Skeletal muscle cell (primary cell): Measurements from ENCODE around the gene C1orf35.

Source experiments
- DNase-seq: peaks from one replicate; pipeline ENCODE4 v3.0.0-alpha.2; 2010; ENCODE audit warnings: low read depth
- H3K4me3 ChIP-seq: 2 replicates; pipeline ENCODE4 v1.5.1; 2011; ENCODE audit warnings: low read depth, mild to moderate bottlenecking, control low read depth, low read length, moderate library complexity

C1orf35 gene

DNA sequence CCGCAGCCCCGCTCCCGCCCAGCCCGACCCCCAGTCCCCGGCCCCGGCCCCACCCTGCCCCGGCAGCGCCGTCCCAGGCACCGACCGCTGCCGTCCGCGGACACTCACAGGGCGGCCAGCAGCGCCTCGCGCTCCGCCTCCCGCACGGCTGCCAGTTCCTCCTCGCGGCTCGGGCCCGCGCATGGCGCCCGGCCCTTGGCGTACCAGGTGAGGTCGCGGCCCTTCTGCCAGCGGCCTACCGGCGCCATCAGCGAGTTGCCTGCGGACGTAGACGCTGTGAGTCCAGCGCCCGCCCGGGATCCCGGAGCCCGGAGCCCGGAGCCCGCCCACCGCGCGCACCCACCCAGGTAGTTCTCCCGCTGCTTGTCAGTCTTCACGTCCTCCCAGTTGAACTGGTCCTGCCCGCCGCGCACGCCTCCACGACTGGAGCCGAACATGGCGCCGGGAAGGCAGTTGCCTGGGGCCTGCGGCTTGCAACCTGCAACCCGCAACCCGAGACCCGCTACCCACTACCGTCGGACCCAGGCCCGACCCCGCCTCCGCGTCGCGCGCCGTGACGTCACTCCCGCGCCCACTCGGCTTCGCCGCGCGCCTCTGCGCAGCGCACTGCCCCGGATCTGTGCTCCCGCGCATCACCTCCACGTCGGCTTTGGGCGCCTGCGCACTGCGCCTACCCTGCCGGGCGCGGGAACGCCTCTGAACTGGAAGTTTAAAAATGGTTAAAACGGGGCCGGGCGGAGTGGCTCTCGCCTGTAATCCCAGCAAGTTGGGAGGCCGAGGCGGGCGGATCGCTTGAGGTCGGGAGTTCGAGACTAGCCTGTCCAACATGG, at the start of gene C1orf35:
Gene C1orf35 (minus strand): TSS at position 535 of the 830 bp plus-strand sequence. CDS start 98 bp downstream, at position 437.
- peak; percentile 56 for DNase-seq

DNA sequence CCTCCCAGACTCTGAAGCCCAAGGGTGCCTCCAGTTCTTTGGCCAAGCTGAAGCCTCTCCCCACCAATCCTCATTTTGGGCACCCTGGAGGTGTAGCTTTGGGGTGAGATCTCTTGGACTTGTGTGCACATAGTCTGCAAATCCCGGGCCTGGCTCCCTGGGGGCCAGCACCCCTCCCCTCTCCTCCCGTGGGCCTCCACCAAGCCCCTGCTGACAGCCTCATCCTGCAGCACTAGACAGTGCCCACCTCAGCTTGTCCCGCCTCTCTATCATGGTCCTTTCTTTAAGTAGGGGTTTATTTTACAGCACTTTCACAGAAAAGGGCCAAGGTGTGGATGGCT, 49.8 kb upstream of the C1orf35 start:
- H3K4me3 ChIP-seq = no peak overlapping the region
- DNase-seq = no peak

More for the DNA sequence above, at the start of gene C1orf35:
- H3K4me3 ChIP-seq = peak within 1 kb of the TSS; percentile 81

DNA sequence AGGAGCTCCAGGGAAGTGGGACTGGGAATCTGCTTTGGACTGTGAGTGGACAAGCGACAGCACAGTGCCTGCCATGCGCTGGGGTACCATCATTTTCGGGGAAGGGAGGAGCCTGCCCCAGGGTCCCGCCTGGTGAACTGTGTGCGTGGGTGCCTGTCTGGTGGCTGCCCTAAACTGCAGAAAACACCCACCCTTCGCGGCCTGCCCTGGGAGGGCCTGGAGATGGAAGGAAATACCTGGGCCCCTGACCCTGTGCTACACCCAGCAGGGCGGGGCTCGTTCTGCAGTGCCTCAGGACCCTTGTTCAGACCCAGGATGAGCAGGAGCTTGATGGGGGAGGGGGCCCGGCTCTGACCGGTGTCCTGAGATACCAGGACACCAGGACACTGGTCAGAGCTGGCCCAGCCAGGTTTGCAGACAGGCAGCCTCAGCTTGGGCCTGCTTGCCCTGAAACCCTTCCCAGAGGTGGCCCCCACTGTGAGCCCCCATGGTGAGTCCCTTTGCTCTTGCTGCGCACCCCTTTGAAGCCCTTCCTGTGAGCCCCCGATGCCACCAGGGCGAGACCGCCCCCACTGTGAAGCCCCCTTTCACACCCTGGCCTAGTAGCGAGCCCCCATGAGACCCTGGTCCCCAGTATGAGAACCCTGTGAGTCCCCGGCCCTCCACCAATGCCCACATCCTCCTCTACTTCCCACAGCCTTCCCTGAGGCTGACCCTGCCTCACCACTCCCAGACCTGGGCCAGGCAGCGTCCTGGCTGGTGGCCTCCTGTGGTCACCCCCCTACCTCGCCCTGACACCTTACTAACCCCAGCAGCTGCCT, 49.2 kb upstream of the C1orf35 start:
- H3K4me3 ChIP-seq = no peak overlapping the region
- no peak for DNase-seq

DNA sequence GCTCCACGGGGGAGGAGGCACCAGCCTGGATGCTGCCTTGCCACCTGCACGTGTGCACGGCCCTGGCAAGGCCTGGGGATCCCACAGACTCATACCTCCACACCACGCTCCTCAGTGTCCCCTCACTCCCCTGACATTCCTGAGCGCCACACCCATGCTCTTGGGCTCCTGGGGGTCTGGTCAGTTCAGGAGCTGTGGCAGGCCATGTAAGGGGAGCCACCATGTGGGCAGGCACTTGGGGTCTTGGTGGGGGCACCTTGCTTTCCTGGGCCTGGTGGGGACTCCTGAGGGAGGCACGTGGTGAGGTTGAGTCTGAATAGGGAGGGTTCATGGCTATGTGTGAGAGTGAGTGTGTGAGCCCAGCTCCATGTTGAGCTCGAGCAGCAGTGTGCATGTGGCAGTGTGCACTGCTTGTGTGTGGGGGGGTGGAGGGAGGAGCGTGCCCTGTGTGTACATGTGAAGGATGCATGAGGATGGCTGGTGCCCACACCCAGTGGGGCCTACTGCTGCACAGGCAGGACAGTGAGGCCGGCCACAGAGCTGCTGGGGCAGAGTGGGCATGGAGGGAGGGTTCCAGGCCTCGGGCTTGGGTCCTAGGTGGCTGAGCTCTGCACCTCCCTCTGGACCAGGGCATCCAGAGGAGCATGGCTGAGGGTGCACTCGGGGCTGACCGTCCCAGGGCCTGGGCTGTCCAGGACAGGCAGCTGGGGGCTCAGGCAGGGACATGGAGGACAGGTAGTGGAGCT, 48.2 kb upstream of the C1orf35 start:
- no peak overlapping the region for H3K4me3 ChIP-seq
- DNase-seq = no peak

DNA sequence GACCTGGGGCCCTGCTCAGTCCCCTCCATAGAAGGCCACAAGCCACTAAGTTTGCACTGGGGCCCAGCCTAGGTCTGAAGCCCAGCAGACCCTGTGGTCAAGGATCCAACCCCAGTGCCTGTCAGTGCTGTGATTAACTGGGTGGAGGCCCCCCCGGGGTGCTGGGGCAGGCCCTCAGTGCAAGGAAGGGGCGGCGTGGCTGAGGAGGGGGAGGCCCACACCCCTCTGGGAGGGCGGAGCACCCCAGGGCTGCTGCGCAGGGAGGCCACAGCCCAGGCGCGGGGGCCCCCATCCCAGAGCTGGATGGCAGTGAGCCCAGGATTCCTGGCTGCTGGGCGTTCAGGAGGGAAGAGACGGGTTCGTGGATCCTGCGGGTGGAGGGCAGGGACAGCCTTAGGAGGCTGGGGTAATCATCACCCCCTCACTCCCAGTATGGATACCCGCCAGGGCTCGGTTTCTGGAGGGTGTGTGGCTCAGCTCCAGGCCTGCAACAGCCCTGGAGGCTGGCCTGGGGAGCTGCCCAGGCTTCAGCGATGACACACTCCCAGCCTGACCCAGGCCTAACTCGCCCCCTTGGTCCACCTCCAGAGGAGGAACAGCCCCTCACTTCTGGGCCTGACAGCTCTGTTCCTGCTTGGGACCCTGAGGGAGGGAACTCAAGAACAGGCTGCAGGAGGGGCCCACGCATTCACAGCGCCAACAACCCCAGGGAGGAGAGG, 47.5 kb upstream of the C1orf35 start:
- DNase-seq = peak; percentile 76
- no peak overlapping the region for H3K4me3 ChIP-seq

DNA sequence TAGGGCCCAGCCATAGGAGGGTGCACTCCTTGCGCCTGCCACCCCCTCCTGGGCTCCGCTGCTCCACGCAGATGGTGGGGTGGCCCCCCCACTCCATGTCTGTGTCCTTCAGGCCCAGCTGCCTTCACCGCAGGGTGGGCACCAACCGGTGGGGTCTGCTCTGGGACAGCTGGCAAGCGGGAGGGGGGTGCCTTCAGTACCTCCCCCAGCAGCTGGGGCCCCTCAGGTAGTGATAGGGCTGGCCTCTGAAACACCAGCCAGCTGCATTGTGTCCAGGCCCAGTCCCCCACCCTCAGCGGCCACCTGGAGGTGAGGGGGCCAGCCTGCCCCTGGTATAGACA, 47.0 kb upstream of the C1orf35 start:
- no peak for DNase-seq
- H3K4me3 ChIP-seq = no peak overlapping the region

DNA sequence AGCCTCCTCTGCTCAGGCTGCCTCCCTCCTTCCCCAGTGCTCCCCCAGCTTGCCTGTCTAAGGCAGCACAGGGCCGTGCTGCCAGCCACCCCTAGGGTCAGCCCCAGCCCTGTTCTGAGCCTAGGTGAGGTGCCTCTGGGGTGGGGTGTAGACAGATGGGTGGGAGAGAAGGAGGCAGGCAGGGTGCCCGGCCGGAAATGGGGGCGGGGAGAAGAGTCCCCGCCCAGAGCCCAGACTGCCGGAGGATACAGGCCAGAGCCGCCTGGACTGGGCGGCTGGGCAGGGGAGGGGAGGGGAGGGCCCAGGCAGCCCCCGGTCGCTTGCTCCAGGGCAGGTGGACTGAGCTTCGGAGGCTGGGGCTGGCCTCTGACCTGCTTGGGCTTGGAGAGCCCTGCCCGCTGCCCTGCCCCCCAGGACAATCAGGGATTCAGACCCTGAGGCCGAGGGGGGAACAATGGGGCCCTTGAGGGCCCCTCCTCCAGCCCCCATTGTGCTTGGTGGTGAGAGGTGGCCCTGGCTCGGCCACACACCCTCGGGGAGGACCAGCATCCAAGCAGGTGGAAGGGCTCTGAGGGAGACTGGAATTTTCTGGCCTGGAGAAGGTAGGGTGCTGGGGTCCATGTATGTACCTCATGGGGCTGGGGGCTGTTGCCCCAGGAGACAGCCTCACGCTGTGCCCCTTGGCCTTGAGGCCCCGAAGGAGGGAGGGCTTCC, 46.4 kb upstream of the C1orf35 start, which contains the start of gene GJC2:
Gene GJC2 (plus strand): TSS at position 525 of the 714 bp plus-strand sequence. CDS start 7,829 bp downstream, outside the sequence.
- no peak for DNase-seq
- no peak within 1 kb of the TSS for H3K4me3 ChIP-seq

DNA sequence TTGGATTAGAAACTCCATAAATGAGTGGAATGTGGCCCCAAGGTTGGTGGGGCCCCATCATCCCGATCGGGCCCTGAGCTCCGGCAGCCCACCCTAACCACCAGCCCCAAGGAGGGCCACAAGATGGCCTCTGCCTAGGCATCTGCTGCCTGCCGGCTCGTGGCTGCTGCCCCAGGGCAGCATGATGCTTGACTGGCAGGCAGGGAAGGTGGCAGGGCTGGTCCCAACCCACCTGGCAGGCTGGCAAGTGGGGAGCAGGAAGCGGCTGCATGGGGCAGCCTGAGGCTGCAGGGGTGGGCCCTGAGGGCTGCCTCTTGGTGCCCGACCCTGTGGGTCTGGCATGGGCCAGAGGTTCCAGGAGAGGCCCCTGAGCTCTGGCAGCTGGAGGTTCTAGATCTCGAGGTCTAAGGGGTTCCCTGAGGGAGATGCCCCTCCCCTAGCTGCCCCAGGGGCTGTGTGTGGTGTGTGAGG, 45.8 kb upstream of the C1orf35 start:
- no peak for DNase-seq
- no peak overlapping the region for H3K4me3 ChIP-seq

DNA sequence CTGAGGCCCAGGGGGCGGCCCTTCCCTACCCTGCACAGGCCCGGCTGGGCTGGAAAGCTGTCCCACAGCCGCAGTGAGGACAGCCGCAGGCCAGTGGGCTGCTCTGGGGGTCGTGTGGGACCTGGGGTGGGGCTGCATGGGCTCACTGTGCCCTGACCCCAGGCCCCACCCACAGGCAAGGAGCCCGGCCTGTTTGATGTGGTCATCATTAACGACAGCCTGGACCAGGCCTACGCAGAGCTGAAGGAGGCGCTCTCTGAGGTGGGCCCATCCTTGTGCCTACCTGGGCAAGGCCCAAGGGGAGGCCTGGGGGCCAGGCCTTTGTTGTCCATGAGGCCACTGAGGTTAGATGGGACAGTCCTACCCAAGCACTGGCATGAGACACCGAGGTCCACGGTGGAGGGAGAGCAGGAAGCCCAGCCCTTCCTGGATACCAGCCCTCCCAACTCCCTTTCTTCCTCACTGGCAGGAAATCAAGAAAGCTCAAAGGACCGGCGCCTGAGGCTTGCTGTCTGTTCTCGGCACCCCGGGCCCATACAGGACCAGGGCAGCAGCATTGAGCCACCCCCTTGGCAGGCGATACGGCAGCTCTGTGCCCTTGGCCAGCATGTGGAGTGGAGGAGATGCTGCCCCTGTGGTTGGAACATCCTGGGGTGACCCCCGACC, 45.2 kb upstream of the C1orf35 start:
- no peak overlapping the region for H3K4me3 ChIP-seq
- no peak for DNase-seq

DNA sequence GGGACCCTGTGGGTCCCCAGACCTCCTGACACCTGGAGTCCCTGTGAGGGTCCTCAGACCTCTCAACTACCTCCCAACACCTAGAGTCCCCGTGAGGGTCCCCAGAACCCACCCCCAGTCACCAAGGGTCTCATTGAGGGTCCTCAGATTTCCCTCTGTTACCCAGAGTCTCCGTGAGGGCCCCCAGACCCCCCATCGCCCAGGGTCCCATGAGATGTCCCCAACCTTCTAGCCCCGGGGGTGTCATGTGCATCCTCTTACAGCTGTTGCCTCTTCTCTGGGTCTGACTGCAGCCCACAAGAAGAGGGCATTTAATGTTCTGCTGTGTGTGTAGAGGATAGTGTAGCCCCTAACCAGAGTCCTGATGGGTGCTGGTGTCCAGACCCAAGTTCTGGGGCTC, 44.6 kb upstream of the C1orf35 start:
- no peak for DNase-seq

DNA sequence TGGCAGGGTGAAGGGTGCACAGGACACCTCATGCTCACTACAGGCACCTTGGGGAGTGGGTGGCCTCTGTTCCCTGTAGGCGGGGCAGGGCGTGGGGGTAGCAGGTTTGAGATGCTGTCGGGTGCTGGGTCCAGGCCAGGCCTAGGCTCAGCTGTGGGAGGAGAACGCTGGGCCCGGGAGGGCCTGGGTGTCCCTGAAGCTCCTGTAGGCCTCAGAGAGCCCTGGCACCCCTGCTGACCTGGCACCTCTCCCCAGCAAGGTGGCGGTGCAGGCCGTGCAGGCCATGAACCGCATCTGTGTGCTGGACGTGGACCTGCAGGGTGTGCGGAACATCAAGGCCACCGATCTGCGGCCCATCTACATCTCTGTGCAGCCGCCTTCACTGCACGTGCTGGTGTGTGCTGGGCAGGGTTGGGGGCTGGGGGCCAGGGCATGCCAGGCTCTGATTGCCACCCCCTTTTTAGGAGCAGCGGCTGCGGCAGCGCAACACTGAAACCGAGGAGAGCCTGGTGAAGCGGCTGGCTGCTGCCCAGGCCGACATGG, 44.1 kb upstream of the C1orf35 start:
- no peak overlapping the region for H3K4me3 ChIP-seq
- DNase-seq = no peak

More for the DNA sequence above, 44.6 kb upstream of the C1orf35 start:
- H3K4me3 ChIP-seq = no peak overlapping the region

DNA sequence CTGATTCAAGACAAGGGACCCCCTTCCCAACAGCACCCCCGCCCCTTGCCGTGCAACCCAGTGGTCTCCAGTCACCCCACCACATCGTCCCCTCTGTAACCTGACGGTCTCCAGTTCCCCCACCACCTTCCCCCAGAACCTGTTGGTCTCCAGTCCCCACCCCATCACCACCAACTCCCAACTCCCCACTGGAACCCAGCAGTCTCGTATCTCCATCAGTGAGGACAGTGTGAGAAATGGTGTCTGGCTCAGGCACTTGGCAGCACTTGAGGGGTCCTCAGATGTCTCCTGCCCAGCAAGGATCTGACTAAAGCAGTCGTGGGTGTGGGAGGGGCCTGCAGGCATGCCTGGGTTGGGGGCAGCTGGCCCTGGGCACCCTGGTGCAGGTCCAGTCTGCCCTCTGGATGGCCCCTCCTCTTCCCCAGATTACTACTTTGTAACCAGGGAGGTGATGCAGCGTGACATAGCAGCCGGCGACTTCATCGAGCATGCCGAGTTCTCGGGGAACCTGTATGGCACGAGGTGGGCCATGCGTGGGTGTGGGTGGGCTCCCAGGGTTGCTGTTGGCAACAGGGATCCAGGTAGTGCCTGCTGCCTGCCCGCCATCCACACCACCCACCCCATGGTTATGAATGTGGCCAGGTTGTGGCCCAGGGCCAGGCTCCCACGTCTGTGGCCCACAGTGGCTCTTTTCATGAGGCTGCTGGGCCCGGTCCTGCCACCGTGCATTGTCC, 43.5 kb upstream of the C1orf35 start:
- no peak for DNase-seq
- no peak overlapping the region for H3K4me3 ChIP-seq

DNA sequence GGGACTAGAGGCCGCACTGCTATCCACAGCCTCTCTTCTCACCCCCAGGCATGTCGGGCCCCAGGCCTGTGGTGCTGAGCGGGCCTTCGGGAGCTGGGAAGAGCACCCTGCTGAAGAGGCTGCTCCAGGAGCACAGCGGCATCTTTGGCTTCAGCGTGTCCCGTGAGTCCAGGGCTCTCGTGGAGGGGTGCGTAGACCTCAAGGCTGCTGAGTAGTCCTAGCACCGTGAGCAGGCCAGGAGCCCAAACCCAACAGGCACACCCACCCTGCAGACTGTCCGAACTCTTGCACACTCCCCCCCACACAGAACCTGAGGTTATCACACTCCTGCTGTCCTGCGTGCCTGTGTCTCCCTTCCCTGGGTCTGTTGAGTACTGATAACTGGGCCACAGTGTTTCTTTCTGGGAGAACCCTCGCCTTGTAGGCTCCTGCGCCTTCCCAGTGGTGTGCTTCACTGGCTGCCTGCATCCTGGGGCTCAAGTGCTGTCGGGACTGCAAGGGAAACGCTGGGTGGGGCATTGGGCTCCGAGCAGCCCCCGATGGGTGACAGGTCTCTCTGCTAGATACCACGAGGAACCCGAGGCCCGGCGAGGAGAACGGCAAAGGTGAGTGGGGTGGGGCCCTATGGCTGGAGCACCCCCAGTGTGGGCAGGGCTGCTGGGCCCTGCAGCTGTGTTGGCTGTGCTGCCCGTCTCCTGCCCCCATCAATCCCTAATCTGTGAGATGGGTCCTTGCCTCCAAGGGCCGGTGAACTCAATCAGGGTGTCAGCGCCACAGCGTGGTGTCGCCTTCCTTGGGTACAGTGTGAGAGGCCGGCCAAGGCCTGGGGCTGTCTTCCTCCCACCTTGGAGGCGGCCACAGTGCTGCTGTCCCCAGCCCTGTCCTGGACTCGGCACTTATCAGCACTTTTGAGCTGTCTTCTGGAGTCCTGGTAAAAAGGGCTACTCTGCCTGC, 42.6 kb upstream of the C1orf35 start:
- no peak overlapping the region for H3K4me3 ChIP-seq
- DNase-seq = no peak

DNA sequence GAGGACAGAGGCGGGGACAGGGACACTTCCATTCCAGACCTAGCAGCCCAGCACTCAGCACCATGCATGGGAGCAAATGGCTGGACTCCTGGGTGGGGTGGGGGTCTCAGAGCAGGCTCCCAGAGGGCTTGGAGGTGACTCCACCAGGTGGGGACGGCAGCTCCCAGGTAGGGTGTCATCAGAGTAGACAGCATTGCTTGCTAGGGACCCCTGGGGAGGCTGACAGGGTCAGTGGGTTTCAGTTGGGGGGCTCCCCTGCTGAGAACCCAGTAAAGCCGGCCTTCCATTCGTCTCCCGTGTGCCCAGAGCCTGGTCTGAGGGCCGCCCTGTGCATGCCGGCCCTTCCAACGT, 41.8 kb upstream of the C1orf35 start:
- DNase-seq = no peak
- no peak overlapping the region for H3K4me3 ChIP-seq

DNA sequence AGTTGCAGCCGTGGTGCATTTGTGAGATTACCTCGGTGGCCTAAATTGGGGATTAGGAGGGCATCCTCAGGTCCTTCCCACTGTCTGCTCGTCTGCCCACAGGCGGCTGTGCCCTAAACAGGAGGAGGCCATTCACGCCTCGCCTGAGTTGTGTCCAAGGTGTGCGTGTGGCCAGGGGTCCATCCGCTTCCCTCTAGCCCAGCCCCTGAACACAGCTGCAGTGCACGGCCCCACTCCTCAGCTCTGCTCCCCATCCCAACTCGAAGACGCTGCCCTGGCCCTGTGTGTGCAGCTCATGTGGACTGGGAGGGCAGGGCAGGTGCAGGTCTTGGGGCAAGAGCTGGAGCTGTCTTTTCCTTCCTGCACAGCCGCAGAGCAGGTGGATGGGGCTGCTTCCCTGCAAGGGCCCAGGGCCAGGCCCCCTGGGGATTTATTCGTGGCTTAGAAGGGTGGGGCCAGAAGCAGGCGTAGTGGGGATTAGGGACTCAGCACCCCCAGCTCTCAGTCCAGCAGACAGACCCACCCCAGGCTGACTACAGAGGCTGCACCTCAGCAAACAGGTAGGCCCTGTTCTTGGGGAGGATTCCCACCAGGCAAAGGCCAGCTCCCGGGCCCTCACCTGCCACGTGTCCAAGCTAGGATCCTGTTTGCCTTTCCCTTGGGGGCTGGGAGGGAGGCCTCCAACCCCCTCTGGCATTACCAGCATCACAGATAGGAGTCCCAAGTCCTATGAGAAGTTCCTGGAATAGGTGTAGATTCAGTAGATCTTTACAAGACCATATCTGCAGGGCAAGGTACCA, 41.3 kb upstream of the C1orf35 start:
- no peak for DNase-seq
- H3K4me3 ChIP-seq = no peak overlapping the region
